ENCODE data around the gene HNRNPAB. TPM values are rescaled to one million over a fixed set of nuclear protein-coding genes. Genes with fewer than 3 reads are reported as not detected.

HNRNPAB gene
- total and polyA plus RNA-seq, 9 of the 15 experiments (the other 6 are each of a cell fraction or from before 2014, with no cell fraction given) = 34.6 to 425 (median 236) TPM

GRCh38 chr5:178204182-178204934 is at the start of gene HNRNPAB (continued):
- TF ChIP-seq, protein P1, sequence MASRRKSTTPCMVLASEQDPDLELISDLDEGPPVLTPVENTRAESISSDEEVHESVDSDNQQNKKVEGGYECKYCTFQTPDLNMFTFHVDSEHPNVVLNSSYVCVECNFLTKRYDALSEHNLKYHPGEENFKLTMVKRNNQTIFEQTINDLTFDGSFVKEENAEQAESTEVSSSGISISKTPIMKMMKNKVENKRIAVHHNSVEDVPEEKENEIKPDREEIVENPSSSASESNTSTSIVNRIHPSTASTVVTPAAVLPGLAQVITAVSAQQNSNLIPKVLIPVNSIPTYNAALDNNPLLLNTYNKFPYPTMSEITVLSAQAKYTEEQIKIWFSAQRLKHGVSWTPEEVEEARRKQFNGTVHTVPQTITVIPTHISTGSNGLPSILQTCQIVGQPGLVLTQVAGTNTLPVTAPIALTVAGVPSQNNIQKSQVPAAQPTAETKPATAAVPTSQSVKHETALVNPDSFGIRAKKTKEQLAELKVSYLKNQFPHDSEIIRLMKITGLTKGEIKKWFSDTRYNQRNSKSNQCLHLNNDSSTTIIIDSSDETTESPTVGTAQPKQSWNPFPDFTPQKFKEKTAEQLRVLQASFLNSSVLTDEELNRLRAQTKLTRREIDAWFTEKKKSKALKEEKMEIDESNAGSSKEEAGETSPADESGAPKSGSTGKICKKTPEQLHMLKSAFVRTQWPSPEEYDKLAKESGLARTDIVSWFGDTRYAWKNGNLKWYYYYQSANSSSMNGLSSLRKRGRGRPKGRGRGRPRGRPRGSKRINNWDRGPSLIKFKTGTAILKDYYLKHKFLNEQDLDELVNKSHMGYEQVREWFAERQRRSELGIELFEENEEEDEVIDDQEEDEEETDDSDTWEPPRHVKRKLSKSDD (conservative IDR thresholded peaks at IDR 0.05; ENCODE audit: low read length) = no peak
- peak; percentile 88 for TF ChIP-seq MAX (CRISPR knock-in tag; IDR thresholded peaks at IDR 0.05)
- TF ChIP-seq RBM34 (IDR thresholded peaks at IDR 0.05; ENCODE audit: borderline replicate concordance, insufficient read depth, low read length) = no peak
- peak; percentile 97 for TF ChIP-seq RBM22 (IDR thresholded peaks at IDR 0.05; ENCODE audit: low read depth, low read length, poor library complexity, severe bottlenecking)
- TF ChIP-seq RFX5 (IDR thresholded peaks at IDR 0.05; ENCODE audit: low read depth, low read length) = no peak
- peak; percentile 46 for TF ChIP-seq LCOR (CRISPR knock-in tag; IDR thresholded peaks at IDR 0.05)
- peak; percentile 70; the same call in 1 of the 2 replicates for TF ChIP-seq POLR2AphosphoS2 (IDR thresholded peaks at IDR 0.05; ENCODE audit: low read length)
- peak; percentile 69; the same call in 1 of the 2 replicates for TF ChIP-seq TGIF2 (CRISPR knock-in tag; IDR thresholded peaks at IDR 0.05)
- 0 out of 2 replicates have a peak, but pooled peaks have one; percentile 11 for TF ChIP-seq ZNF316 (IDR thresholded peaks at IDR 0.05)
- peak; percentile 80 to 84 for TF ChIP-seq NRF1 (conservative IDR thresholded peaks at IDR 0.05 in 1 of 2, IDR thresholded peaks at IDR 0.05 in 1 of 2)
- no peak for TF ChIP-seq MBD1 (CRISPR knock-in tag; IDR thresholded peaks at IDR 0.05)
- 0 out of 2 replicates have a peak, but pooled peaks have one; percentile 31 for TF ChIP-seq ZNF23 (CRISPR knock-in tag; IDR thresholded peaks at IDR 0.05)
- no peak for TF ChIP-seq PHTF2 (CRISPR knock-in tag; IDR thresholded peaks at IDR 0.05)
- TF ChIP-seq ZNF76 (CRISPR knock-in tag; IDR thresholded peaks at IDR 0.05; ENCODE audit: borderline replicate concordance) = no peak
- TF ChIP-seq FOXA3 (CRISPR knock-in tag; conservative IDR thresholded peaks at IDR 0.05 in 1 of 2, IDR thresholded peaks at IDR 0.05 in 1 of 2) = no peak
- no peak for TF ChIP-seq ZFP1 (CRISPR knock-in tag; IDR thresholded peaks at IDR 0.05)
- TF ChIP-seq HNRNPL (IDR thresholded peaks at IDR 0.05; ENCODE audit: low read depth, low read length) = peak; percentile 84
- no peak for TF ChIP-seq CEBPG (CRISPR knock-in tag; IDR thresholded peaks at IDR 0.05)
- TF ChIP-seq CEBPG (tag; conservative IDR thresholded peaks at IDR 0.05 in 1 of 2, IDR thresholded peaks at IDR 0.05 in 1 of 2) = no peak
- TF ChIP-seq LARP7 (IDR thresholded peaks at IDR 0.05) = no peak
- TF ChIP-seq FOXA1 (IDR thresholded peaks at IDR 0.05; ENCODE audit: borderline replicate concordance) = no peak
- TF ChIP-seq, protein P2, sequence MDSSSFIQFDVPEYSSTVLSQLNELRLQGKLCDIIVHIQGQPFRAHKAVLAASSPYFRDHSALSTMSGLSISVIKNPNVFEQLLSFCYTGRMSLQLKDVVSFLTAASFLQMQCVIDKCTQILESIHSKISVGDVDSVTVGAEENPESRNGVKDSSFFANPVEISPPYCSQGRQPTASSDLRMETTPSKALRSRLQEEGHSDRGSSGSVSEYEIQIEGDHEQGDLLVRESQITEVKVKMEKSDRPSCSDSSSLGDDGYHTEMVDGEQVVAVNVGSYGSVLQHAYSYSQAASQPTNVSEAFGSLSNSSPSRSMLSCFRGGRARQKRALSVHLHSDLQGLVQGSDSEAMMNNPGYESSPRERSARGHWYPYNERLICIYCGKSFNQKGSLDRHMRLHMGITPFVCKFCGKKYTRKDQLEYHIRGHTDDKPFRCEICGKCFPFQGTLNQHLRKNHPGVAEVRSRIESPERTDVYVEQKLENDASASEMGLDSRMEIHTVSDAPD (CRISPR knock-in tag; IDR thresholded peaks at IDR 0.05) = no peak
- no peak for TF ChIP-seq TBP (optimal IDR thresholded peaks at IDR 0.05; ENCODE audit: low read depth, low read length)
- TF ChIP-seq ZNF24 (IDR thresholded peaks at IDR 0.05) = no peak

Data from K562 (cell line).